Measurements from ENCODE around the gene KIAA1217.

The KIAA1217 gene

DNA sequence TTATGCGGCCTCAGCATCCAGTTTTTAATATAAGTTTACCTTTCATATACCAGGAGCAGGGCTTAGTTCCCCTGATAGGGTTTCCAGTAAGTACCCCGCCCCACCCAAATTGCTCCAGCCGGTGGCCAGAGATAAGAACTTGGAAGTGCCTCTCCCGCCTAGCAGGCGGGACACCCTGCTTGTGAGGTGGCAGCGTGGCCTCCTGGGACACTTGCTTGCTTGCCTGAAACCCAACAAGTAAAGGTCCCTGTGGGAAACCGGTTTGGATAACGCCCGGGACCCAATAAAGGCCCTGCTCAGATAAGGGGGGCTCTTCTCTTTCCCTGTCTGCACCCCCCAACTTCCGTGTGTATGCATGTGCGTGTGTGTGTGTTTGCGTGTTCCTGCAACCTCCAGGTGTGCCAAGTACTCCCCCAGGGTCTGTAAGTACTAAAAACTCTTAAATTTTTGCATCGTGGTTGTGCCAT is 360.4 kb downstream of the KIAA1217 start:
- DNase-seq (ENCODE audit: low read depth), result no peak
- TF ChIP-seq, protein P1, sequence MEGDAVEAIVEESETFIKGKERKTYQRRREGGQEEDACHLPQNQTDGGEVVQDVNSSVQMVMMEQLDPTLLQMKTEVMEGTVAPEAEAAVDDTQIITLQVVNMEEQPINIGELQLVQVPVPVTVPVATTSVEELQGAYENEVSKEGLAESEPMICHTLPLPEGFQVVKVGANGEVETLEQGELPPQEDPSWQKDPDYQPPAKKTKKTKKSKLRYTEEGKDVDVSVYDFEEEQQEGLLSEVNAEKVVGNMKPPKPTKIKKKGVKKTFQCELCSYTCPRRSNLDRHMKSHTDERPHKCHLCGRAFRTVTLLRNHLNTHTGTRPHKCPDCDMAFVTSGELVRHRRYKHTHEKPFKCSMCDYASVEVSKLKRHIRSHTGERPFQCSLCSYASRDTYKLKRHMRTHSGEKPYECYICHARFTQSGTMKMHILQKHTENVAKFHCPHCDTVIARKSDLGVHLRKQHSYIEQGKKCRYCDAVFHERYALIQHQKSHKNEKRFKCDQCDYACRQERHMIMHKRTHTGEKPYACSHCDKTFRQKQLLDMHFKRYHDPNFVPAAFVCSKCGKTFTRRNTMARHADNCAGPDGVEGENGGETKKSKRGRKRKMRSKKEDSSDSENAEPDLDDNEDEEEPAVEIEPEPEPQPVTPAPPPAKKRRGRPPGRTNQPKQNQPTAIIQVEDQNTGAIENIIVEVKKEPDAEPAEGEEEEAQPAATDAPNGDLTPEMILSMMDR (IDR thresholded peaks at IDR 0.05; ENCODE audit: low read depth, low read length, missing control alignments), result no peak
- in situ Hi-C loops (cut with HindIII; ENCODE audit: low sequenced_read_pairs), result no loop called here
- no peak overlapping the region for H3K4me3 ChIP-seq (ENCODE audit: low read depth, low read length)

DNA sequence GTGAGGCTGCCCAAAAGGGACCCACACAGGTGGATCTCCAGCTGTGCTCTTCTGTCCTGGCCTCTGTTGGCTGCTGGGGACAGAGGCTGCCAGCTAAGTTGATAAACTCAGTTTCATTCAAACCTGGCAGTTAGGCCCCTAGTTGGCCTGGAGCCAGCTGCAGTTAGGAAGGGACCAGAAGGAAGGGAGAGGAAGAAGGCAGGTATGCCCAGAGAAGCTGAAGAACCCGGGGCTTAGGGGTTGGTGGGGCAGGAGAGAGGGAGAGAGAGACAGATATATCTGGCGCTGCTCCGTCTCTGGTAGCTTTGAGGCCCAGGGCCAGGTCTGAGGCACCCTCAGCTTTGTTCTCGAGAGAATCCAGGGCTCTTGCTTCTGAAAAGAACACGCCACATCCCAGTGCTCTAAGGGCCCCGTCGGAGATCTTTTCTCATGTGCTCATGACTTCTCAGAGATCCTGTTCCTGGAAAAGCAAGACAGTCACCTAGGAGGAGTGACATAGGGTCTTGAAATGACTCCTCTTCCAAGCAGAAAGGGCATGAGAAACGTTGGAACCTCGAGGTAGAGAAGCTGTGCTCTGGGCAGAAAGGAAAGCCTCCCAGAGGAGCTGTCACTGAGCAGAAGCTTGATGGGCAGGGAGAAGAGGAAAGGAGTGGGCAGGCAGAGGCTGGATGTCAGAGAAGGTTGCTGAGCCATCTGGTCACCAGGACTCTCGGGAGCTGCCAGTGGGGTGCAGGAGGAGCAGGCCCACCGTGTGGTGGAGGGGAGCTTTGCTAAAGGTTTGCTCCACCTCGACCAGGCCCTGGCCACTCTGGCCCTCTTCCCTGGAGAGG is 361.1 kb downstream of the KIAA1217 start:
- TF ChIP-seq, protein P1 (IDR thresholded peaks at IDR 0.05; ENCODE audit: low read depth, low read length, missing control alignments), result no peak
- in situ Hi-C loops (cut with HindIII; ENCODE audit: low sequenced_read_pairs), result no loop called here

DNA sequence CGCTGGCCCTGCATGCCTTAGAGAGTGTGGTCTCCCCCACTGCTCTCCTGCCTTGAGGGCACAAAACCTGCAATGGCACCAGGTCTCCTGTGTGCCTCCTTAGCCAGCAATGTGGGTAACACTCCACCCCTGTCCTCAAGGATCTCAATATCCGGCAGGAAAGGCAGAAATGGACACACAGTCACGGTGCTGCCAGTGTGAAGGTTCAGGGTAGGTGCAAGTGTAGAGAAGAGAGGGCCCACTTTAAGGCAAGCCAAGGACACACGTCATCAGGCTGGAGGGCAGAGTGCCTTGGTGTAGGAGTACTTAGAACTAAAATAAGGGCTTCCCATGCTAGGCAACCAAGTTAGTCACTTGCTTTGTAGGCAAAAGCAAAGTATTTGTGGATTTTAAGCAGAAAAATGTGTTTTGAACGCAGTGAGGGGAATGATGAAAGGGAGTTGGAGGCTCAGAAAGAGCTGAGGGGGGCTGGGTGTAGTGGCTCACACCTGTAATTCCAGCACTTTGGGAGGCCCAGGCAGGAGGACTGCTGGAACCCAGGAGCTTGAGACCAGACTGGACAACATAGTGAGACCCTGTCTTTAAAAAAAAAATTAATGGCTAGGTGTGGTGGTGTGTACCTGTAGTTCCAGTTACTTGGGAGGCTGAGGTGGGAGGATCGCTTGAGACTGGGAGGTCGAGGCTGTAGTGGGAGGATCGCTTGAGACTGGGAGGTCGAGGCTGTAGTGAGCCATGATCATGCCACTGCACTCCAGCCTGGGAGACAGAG is 361.9 kb downstream of the KIAA1217 start:
- in situ Hi-C loops (cut with HindIII; ENCODE audit: low sequenced_read_pairs), result no loop called here
- DNase-seq (ENCODE audit: low read depth), result no peak
- TF ChIP-seq, protein P1 (IDR thresholded peaks at IDR 0.05; ENCODE audit: low read depth, low read length, missing control alignments), result no peak

More for the DNA sequence above, 361.1 kb downstream of the KIAA1217 start:
- no peak for DNase-seq (ENCODE audit: low read depth)
- no peak overlapping the region for H3K4me3 ChIP-seq (ENCODE audit: low read depth, low read length)

DNA sequence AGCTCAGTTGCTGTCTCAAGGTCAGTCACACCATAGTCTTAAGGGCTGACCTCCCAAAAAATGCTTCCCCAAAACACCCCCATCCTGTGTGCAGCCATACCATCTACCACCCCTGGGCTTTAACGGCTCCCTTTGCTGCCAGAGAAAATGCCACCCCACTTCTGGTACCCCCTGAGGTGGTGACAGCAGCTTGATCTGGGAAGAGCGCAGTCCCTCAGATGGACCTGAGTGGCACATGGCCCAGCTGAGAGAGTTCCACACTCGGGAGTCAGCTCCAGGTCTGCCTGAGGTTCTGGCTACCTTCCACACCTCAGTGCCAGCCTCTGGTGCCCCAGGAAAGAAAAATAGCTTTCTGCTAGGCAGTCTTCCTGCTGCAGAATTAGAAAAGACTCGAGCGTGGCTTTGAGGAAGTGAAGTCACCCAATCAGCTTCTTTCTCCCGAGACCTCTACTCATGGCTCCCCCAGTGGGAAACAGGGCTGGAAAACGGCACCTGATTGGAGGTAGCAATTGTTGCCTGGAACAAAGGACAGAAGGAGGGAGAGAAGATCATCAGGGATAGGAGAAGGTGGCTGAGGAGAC is 363.0 kb downstream of the KIAA1217 start:
- in situ Hi-C loops (cut with HindIII; ENCODE audit: low sequenced_read_pairs), result no loop called here
- H3K4me3 ChIP-seq (ENCODE audit: low read depth, low read length), result no peak overlapping the region
- TF ChIP-seq, protein P1 (IDR thresholded peaks at IDR 0.05; ENCODE audit: low read depth, low read length, missing control alignments), result no peak
- DNase-seq (ENCODE audit: low read depth), result no peak

More for the DNA sequence above, 361.9 kb downstream of the KIAA1217 start:
- H3K4me3 ChIP-seq (ENCODE audit: low read depth, low read length), result no peak overlapping the region

DNA sequence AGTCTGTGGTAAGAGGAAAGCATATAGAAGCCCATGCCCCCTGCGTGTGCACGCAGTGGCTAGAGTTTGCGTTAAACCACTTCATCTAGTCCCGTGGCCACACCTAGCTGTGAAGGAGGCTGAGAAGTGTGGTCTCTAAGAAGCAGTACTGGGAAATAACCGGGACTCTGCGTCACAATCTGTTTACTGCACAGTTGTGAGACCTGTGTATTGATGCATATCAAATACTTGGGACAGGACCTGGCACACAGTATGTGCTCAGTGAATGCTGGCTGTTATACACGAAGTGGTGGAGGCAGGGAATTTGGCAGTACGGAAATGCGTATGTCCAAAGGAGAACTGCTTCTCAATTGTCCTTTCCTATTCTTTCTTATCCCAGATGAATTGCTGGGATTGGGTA is 365.2 kb downstream of the KIAA1217 start:
- in situ Hi-C loops (cut with HindIII; ENCODE audit: low sequenced_read_pairs), result no loop called here
- DNase-seq (ENCODE audit: low read depth), result no peak
- TF ChIP-seq, protein P1 (IDR thresholded peaks at IDR 0.05; ENCODE audit: low read depth, low read length, missing control alignments), result no peak
- H3K4me3 ChIP-seq (ENCODE audit: low read depth, low read length), result no peak overlapping the region

DNA sequence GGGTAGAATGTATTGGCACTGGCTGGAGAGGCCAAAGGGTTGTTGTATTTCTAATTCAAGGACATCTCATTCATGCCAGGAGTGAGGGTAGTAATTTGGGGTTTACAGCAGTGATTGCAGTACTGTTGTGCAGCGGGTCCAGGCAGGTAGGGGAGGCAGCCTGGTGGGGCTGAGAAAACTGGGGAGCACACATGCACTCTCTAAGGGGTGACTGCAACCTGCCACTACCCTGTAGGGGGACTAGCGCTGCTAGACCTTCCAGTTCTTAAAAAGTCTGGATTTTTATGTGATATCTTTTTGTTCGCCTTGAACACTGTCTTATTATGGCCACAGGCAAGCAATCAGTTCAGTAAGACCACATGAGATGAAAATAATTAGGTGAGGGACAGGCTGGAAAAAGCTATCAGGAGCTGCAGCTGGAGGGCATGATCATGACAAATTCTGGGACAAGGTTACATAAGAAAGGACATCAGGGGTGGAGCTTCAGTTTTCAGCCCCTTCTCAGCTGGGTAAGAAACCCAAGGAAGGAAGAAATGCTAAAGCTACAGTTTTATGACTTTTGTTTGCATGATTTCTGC is 365.7 kb downstream of the KIAA1217 start:
- TF ChIP-seq, protein P1 (IDR thresholded peaks at IDR 0.05; ENCODE audit: low read depth, low read length, missing control alignments), result no peak
- DNase-seq (ENCODE audit: low read depth), result no peak
- no peak overlapping the region for H3K4me3 ChIP-seq (ENCODE audit: low read depth, low read length)
- in situ Hi-C loops (cut with HindIII; ENCODE audit: low sequenced_read_pairs), result no loop called here

Measured in astrocyte of the cerebellum (primary cell).